HK-2 (cell line): ENCODE results near the gene NR2C2.

Source experiments
- DNase-seq: peaks from one replicate; pipeline ENCODE4 v3.0.0-alpha.2; 2018; ENCODE audit not compliant: unreplicated experiment

NR2C2 gene

GRCh38 chr3:15023249-15023648 lies 75.9 kb downstream of the NR2C2 start:
- no peak for DNase-seq

GRCh38 chr3:15023719-15024118 lies 76.3 kb downstream of the NR2C2 start:
- no peak for DNase-seq

GRCh38 chr3:15029625-15030024 lies 82.2 kb downstream of the NR2C2 start:
- DNase-seq: no peak

GRCh38 chr3:15032650-15033049 lies 85.3 kb downstream of the NR2C2 start:
- DNase-seq: no peak

GRCh38 chr3:15033103-15033502 lies 85.7 kb downstream of the NR2C2 start:
- DNase-seq: no peak

GRCh38 chr3:15038306-15038705 lies 90.9 kb downstream of the NR2C2 start:
- DNase-seq: no peak

GRCh38 chr3:15040844-15041243 lies 93.5 kb downstream of the NR2C2 start:
- no peak for DNase-seq

GRCh38 chr3:15041950-15042349 lies 94.6 kb downstream of the NR2C2 start:
- DNase-seq: no peak

GRCh38 chr3:15042936-15043335 lies 95.6 kb downstream of the NR2C2 start:
- no peak for DNase-seq

GRCh38 chr3:15043408-15044171 lies 96.2 kb downstream of the NR2C2 start:
- DNase-seq: no peak

- DNase-seq: no peak
Observed at GRCh38 chr3:15044326-15044725, 96.9 kb downstream of the NR2C2 start.

GRCh38 chr3:15045667-15046066 lies 98.3 kb downstream of the NR2C2 start:
- DNase-seq: no peak

- DNase-seq: no peak
Observed at GRCh38 chr3:15049584-15049983, 102.2 kb downstream of the NR2C2 start.

GRCh38 chr3:15050405-15051092 lies 103.2 kb downstream of the NR2C2 start:
- DNase-seq: no peak

- DNase-seq: peak; percentile 35
Observed at GRCh38 chr3:15051531-15051930, 104.1 kb downstream of the NR2C2 start.

- no peak for DNase-seq
Observed at GRCh38 chr3:15052335-15053242, 105.2 kb downstream of the NR2C2 start.

GRCh38 chr3:15053541-15053940 lies 106.2 kb downstream of the NR2C2 start:
- DNase-seq: no peak

- no peak for DNase-seq
Observed at GRCh38 chr3:15055019-15055557, 107.7 kb downstream of the NR2C2 start.

GRCh38 chr3:15056676-15057404 lies 109.5 kb downstream of the NR2C2 start:
- DNase-seq: no peak

- DNase-seq: no peak
Observed at GRCh38 chr3:15060029-15060428, 112.6 kb downstream of the NR2C2 start.

- no peak for DNase-seq
Observed at GRCh38 chr3:15063238-15063637, 115.9 kb downstream of the NR2C2 start.
